Sigmoid colon (tissue), 4 donors: ENCODE data around the gene LTO1.

Experiments used
- CTCF ChIP-seq, 4 experiments: fragments of 450-650 bp in 3 of 4; fragments of 200-600 bp in 1 of 4; IDR thresholded peaks; one replicate each; pipeline ENCODE4 v1.5.1; 2016 to 2019; ENCODE audit warnings: antibody characterized with exemption in 4 of 4, mild to moderate bottlenecking in 3 of 4, moderate library complexity in 2 of 4
- EP300 ChIP-seq, 4 donors: sonication (generic); formaldehyde crosslinking; IDR thresholded peaks; one replicate each; pipeline ENCODE4 v1.6.1; 2017; ENCODE audit warnings: antibody characterized with exemption in 4 of 4
- POLR2A ChIP-seq, 2 donors: fragments of 450-650 bp; IDR thresholded peaks; one replicate each; pipeline ENCODE4 v1.6.1; 2016; ENCODE audit warnings: antibody characterized with exemption in 2 of 2, mild to moderate bottlenecking in 2 of 2, moderate library complexity in 2 of 2
- POLR2AphosphoS5 ChIP-seq, 4 donors: sonication (generic); formaldehyde crosslinking; IDR thresholded peaks; one replicate each; pipeline ENCODE4 v1.6.1; 2017; ENCODE audit warnings: antibody characterized with exemption in 4 of 4

GRCh38 chr11:69652999-69653398, 22.2 kb downstream of the LTO1 start:
- no peak for TF ChIP-seq POLR2A (IDR thresholded peaks at IDR 0.05)
- TF ChIP-seq CTCF (IDR thresholded peaks at IDR 0.05) = no peak
- no peak for TF ChIP-seq EP300 (IDR thresholded peaks at IDR 0.05)
- no peak for TF ChIP-seq POLR2AphosphoS5 (IDR thresholded peaks at IDR 0.05)
